Motor neuron (in vitro differentiated cells): Measurements from ENCODE around the gene PARP8. TPM values are rescaled to one million over a fixed set of nuclear protein-coding genes. Genes with fewer than 3 reads are reported as not detected.
"Not testable (repeated sequence)": the region's sequence is repeated elsewhere in the genome, so short reads cannot be mapped to it uniquely, and the experiment has no call there.

Experiments used
- ATAC-seq, 8 experiments: fragments of 200-7000 bp; cut with Tn5 transposase; replicated peaks in 6 of 8; 2 replicates each; pipeline ENCODE4 v1.8.0; 2021; ENCODE audit warnings: mild to moderate bottlenecking in 8 of 8, moderate library complexity in 8 of 8
- H3K27ac ChIP-seq, 2 donors: fragments of 250-450 bp; sonication (Bioruptor Pico); 2 replicates each; pipeline ENCODE4 v1.9.0; 2021; ENCODE audit warnings: antibody characterized with exemption in 2 of 2, mild to moderate bottlenecking in 2 of 2, moderate library complexity in 1 of 2
- H3K4me1 ChIP-seq, 2 donors: fragments of 250-450 bp; sonication (Bioruptor Pico); replicated peaks in 1 of 2; 2 replicates each; pipeline ENCODE4 v1.6.1; 2021; ENCODE audit warnings: antibody characterized with exemption in 2 of 2, mild to moderate bottlenecking in 2 of 2, moderate library complexity in 1 of 2
- H3K4me3 ChIP-seq, 5 donors: fragments of 250-450 bp; sonication (Bioruptor Pico); 2 replicates each; pipeline ENCODE4 v1.9.0; 2021; ENCODE audit warnings: antibody characterized with exemption in 5 of 5, mild to moderate bottlenecking in 5 of 5, moderate library complexity in 4 of 5
- WGBS, 10 experiments: fragments of 450-650 bp; shearing (Covaris generic); methylation state at CpG; one replicate each; pipeline ENCODE4 v1.0.0; 2022; 5-methylcytosine and 5-hydroxymethylcytosine counted together
- in situ Hi-C, 9 experiments: fragments of 400-800 bp; cut with MboI; loops; one replicate each; pipeline ENCODE4 v1.15.0; 2021; ENCODE audit warnings: low sequenced_read_pairs in 9 of 9, low pct_unique_long_range_greater_than_20kb in 2 of 9; ENCODE audit not compliant: unreplicated experiment in 9 of 9
- total RNA-seq, 8 experiments: library from RNA; unstranded; fragments of 300-600 nt; gene quantifications; 2 replicates each; pipeline versions ENCODE4 v1.2.3 to v1.2.4, GENCODE V29; 2022

The PARP8 gene, protein sequence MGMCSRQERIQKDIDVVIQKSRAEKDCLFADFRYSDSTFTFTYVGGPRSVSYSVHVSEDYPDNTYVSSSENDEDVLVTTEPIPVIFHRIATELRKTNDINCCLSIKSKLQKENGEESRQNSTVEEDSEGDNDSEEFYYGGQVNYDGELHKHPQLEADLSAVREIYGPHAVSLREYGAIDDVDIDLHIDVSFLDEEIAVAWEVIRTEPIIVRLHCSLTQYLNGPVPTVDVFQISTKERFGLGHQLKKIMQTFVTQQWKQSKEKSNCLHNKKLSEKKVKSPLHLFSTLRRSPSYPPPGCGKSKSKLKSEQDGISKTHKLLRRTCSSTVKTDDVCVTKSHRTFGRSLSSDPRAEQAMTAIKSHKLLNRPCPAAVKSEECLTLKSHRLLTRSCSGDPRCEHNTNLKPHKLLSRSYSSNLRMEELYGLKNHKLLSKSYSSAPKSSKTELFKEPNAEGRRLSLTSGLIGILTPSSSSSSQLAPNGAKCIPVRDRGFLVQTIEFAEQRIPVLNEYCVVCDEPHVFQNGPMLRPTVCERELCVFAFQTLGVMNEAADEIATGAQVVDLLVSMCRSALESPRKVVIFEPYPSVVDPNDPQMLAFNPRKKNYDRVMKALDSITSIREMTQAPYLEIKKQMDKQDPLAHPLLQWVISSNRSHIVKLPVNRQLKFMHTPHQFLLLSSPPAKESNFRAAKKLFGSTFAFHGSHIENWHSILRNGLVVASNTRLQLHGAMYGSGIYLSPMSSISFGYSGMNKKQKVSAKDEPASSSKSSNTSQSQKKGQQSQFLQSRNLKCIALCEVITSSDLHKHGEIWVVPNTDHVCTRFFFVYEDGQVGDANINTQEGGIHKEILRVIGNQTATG
- 10 to 100 TPM in 7 of 8 experiments, 1 to 10 TPM in 1; 5.4 to 42.2 (median 27.4) TPM for total RNA-seq

DNA sequence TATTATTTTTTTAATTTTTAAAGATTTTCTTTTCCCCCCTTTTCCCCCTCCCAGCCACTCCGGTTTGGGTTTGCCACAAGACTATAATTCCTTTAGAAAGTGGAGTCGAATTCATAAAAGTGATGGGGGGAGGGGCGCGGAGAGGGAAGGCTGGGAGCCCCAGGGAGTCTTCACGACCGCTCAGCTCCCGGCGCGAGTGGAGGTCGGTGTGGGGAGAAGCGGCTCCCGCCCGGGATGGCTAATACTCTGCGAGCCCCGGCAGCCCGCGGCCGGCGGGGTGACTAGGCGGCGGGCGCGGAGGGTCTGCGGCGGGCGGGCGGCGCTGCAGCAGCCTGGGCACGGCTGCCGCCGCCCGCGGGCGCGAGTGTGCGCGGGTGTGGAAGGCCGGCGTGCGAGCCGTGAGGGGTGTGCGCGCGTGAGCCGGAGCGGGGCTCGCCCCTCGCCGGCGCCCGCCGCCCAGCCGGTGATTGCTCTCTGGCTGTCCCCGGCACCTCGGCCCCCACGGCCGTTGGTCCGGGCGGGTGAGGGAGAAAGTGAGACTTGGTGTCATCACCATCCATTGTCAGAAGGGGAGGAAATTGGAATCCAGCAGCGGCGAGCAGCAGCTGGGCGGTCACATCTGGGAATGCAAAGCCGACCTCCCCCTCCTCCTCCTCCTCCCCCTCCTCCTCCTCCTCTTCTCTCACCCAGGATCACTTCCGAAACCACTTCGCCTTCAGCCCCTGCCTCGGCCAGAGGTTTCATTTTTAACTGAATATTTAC lies at the start of gene PARP8:
Gene PARP8 (plus strand): TSS at position 377 of the 762 bp plus-strand sequence. CDS start 459 bp downstream, outside the sequence.
- peak; percentile 60 to 80 (median 78) for ATAC-seq
- Histone ChIP-seq H3K4me3 (peak within 1 kb of the TSS; percentile 71 to 100 (median 91)), H3K4me1 (peaks cover 6 to 17% of the 10 kb centered on the region in 2 donors), H3K27ac (peak within 1 kb of the TSS; percentile 78 to 97)
- 0 to 20% (median 0%) methylated on average over 1 to 8 of the region's 66 CpGs; no CpG with 5 or more reads in 5 of the 10 experiments for whole genome bisulfite sequencing, 10 experiments
- in situ Hi-C loops, result no loop called here

DNA sequence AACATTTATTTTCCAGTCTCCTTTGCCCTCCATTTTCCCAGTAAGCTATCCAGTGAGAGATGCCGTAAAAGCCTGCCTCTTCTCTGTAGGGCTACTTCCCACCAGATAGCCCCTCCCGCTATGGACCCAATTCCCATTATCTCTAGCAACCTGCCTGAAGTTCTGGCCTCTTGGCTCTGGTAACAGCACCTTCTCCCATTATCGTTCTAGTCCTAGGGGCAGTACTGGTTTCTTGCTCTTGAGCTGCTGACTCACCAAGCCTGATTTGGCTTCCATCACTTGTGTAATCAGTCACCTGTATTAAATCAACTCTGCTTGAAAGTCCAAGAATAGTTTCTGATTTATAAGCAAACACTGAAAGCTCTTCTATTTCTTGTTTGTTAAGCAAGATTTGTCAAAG lies 42.8 kb upstream of the PARP8 start:
- H3K4me1 ChIP-seq, result no peaks in the 10 kb centered on the region
- H3K4me3 ChIP-seq, result no peak overlapping the region
- 30 to 94% (median 56%) methylated on average over 1 to 3 of the region's 3 CpGs; no CpG with 5 or more reads in 4 of the 10 experiments for WGBS, 10 experiments
- no peak overlapping the region for H3K27ac ChIP-seq
- ATAC-seq, result no peak
- in situ Hi-C loops, result no loop called here

DNA sequence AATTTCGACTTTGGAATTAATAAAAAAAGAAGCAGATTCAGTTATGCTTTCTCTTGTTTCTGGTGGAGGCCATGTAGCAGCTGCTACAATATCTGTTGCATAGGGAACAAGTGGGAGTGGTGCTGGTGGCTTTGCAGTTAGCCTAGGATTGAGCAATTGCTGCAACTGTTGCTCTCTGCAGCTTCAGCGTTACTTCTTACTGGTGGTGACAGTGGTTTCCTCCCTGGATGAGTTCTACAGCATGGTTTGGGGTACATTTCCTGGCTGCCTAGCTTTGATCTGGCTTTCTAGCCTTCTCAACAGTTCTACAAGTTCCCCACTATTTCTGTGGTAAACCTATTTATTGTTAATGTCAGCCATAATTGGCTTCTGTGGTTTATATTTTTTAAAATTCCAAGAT lies 31.6 kb upstream of the PARP8 start:
- ATAC-seq, H3K4me1 ChIP-seq, in situ Hi-C loops, H3K4me3 ChIP-seq, H3K27ac ChIP-seq: not testable (repeated sequence)
- 0 to 100% (median 21%) methylated on average over 1 to 2 of the region's 2 CpGs; no CpG with 5 or more reads in 4 of the 10 experiments for WGBS, 10 experiments

DNA sequence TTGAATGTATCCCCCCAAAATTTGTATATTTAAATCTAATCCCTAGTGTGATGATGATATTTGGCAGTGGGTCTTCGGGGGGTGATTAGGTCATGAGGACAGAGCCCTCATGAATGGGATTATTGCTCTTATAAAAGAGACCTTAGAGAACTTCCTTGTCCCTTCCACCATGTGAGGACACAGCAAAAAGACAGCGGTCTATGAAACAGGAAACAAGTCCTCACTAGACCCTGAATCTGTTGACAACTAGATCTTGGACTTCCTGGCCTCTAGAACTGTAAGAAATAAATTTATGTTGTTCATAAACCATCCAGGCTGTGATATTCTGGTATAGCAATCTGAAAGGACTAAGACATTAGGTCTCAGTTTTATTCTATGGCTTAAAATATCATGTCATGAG lies 28.9 kb upstream of the PARP8 start:
- 0 to 93% (median 62%) methylated on average over 1 to 2 of the region's 2 CpGs; no CpG with 5 or more reads in 1 of the 10 experiments for WGBS, 10 experiments

DNA sequence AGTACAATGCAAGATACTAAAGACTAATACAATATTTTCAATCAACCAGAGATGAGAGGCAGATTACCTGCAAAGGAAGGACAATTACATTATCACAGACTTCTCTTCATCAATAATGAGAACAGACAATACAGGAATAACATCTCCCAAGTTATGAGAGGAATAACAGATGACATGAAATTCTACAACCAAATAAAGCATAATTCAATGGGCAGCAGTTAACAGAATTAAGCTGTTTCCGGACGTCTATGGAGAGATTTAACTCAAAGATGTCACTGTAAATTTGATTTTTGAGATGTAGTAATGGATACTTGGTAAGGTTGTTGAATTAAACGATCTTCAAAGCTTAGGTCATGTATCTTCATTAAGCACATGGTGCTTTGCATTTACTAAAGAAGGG lies 19.8 kb upstream of the PARP8 start:
- no peak for ATAC-seq
- Histone ChIP-seq H3K4me3 (no peak overlapping the region), H3K4me1 (no peaks in the 10 kb centered on the region), H3K27ac (no peak overlapping the region)
- WGBS, 10 experiments, result 0 to 96% (median 74%) methylated on average over 1 to 3 of the region's 3 CpGs; no CpG with 5 or more reads in 1 of the 10 experiments
- in situ Hi-C loops, result no loop called here

More for the DNA sequence above, 28.9 kb upstream of the PARP8 start:
- H3K27ac ChIP-seq, in situ Hi-C loops, ATAC-seq, H3K4me1 ChIP-seq, H3K4me3 ChIP-seq: not testable (repeated sequence)

DNA sequence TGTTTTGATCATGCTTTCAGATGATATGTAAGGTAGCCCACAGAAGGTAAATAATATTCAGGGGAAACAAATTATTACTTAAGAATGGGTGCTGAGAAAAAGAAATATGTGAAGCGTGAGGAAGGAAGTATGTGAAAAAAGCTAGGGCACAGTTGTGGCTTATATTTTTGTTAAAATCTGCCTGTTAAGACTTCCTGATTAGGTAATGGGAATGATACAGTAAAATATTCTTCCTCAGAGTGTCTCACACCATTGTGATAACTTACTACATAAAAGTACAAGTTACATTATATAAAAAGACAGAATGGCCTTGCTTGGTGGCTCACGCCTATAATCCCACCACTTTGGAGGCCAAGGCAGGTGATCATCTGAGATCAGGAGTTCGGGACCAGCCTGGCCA lies 18.7 kb upstream of the PARP8 start:
- WGBS, 10 experiments, result 0 to 100% (median 67%) methylated on average over 1 to 3 of the region's 3 CpGs; no CpG with 5 or more reads in 1 of the 10 experiments
- in situ Hi-C loops, result no loop called here
- no peak for ATAC-seq

DNA sequence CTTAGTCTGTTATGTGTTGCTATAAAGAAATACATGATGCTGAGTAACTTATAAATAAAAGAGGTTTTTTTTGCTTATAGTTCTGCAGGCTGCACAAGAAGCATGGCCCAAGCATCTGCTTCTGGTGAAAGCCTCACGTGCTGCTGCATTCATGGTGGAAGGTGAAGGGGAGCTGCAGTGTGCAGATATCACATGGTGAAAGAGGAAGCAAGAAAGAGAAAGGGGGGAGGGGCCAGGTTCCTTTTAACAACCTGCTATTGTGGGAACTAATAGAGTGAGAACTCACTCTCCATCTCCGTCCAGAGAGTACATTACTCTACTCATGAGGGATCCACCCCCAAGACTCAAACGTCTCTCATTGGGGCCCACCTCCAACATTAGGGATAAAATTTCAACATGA lies 12.5 kb upstream of the PARP8 start:
- no peak overlapping the region for H3K27ac ChIP-seq
- H3K4me3 ChIP-seq, result no peak overlapping the region
- H3K4me1 ChIP-seq, result no peaks in the 10 kb centered on the region
- ATAC-seq, result no peak
- 31 to 100% (median 93%) methylated on average over 1 to 3 of the region's 3 CpGs; no CpG with 5 or more reads in 2 of the 10 experiments for WGBS, 10 experiments
- in situ Hi-C loops, result no loop called here

More for the DNA sequence above, 18.7 kb upstream of the PARP8 start:
- Histone ChIP-seq H3K4me3 (no peak overlapping the region), H3K4me1 (no peaks in the 10 kb centered on the region), H3K27ac (no peak overlapping the region)

DNA sequence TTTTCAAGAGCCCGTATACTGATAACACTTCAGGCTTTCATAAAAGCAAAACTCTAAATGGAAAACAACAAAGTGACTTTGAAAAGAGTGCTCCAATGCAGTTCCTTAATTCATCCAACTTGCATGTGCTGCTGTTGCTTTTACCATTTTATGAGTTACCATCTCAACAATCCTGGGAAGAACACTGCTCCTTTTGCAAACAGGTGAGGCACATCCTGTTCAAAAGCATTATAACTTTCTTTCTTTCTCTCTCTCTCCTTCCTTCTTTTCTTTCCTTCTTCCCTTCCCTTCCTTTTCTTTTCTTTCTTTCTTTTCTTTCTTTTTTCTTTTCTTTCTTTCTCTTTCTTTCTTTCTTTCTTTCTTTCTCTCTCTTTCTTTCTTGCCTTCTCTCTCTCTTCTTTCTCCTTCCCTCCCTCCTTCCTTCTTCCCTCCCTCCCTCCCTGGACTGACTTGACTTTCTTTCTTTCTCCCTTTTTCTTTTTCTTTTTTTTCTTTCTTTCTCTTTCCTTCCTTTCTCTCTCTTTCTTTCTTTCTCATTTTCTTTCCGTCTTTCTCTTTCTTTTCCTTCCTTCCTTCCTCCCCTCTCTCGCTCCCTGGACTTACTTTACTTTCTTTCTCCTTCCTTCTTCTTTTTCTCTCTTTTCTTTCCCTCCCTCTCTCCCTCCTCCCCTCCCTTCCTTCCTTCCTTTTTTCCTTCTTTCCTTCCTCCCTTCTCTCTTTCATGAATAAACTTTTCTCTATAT lies 11.2 kb upstream of the PARP8 start:
- in situ Hi-C loops, result no loop called here
- Histone ChIP-seq H3K4me3 (no peak overlapping the region), H3K4me1 (no peaks in the 10 kb centered on the region), H3K27ac (no peak overlapping the region)
- 6 to 100% (median 61%) methylated on average over 1 to 3 of the region's 3 CpGs; no CpG with 5 or more reads in 1 of the 10 experiments for WGBS, 10 experiments
- no peak for ATAC-seq

DNA sequence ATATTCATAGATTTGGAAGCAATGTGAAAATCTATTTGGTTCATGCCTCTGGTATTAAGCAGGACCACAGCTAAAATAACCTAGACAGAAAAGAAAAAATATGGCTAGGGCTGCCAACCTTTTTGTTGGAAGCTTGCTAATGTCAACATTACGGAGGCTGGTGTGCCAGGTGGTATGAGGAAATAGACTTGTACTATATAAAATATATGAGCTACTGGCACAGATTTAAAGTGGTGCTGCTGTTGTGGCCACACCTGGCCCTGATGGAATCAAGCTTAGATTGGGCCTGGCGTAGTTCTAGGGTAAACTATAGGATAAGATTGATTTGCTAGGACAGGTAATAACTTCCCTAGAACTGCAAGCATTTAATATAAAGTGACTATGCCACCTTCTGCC lies 10.6 kb upstream of the PARP8 start:
- no peak for ATAC-seq
- no peak overlapping the region for H3K27ac ChIP-seq
- 38 to 100% (median 88%) methylated on average over 1 to 2 of the region's 2 CpGs; no CpG with 5 or more reads in 2 of the 10 experiments for WGBS, 10 experiments
- H3K4me1 ChIP-seq, result no peaks in the 10 kb centered on the region
- in situ Hi-C loops, result no loop called here
- no peak overlapping the region for H3K4me3 ChIP-seq

DNA sequence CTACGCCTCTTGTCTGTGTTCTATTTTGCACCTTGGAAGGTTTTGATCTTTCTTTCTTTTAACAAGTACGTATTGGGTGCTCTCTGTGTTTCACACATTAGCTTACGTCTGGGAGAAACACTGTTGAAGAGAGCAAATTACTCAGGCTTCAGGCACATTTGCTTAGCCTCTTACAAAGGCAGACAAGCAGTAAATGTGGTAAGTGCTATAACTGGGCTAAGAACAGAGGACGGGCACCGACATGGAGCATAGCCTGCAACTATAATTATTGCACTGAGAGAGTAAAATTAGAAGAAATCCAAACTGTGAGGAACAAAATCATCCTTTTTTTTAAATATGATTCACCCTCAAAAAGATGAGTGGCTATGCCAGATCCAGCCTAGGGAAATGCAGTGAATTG lies 9.4 kb upstream of the PARP8 start:
- H3K4me1 ChIP-seq, result no peaks in the 10 kb centered on the region
- H3K4me3 ChIP-seq, result no peak overlapping the region
- H3K27ac ChIP-seq, result no peak overlapping the region
- 43 to 100% (median 92%) methylated on average over 1 to 5 of the region's 5 CpGs for WGBS, 10 experiments
- no peak for ATAC-seq
- in situ Hi-C loops, result no loop called here

DNA sequence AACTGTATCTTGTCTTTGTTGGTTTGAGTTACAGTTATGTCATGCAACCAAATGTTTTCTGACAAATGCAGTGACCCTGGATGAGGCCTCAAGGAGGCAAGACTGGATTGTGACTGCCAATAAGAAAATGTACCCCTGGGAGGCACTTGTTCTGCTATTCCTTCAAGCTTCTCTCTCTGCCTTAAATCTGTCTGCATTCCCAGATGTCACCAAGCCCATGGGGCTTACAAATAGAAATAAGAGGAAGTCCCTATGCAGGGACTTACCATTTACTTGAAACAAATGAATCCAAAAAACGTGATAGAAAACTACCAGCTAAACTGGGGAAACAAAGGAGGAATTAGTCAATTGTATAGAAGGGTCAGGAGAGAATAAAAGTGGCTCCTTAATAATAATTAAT lies 8.2 kb upstream of the PARP8 start:
- Histone ChIP-seq H3K4me1 (no peaks in the 10 kb centered on the region), H3K27ac (no peak overlapping the region), H3K4me3 (no peak overlapping the region)
- ATAC-seq, result no peak
- WGBS, 10 experiments, result 20 to 100% (median 67%) methylated on average over 1 of the region's 1 CpG; no CpG with 5 or more reads in 4 of the 10 experiments
- in situ Hi-C loops, result no loop called here

DNA sequence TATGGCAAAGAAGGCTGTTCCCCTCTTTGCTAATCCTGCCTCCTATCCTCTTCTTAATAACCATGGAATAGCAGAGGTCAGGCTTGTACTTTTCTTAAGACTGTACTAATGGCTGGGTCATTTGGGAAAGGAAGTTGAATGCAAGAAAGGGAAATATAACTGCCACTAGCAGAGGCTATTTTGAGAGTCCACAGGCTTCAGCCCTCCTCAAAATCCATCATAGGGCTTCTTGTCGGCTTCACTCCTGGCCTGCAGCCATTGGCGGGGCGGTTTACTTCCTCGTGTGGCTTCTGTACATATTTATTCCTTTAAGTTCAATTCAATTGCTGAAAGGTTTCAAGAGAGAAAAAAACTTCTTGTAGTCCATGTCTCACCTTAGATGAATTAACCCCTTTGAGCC lies 2.8 kb upstream of the PARP8 start:
- Histone ChIP-seq H3K27ac (no peak overlapping the region), H3K4me3 (no peak overlapping the region), H3K4me1 (peaks cover 0 to 2% of the 10 kb centered on the region in 2 donors)
- in situ Hi-C loops, result no loop called here
- no peak for ATAC-seq
- 30 to 90% (median 72%) methylated on average over 3 to 4 of the region's 4 CpGs; no CpG with 5 or more reads in 4 of the 10 experiments for WGBS, 10 experiments
